WERI-Rb-1 (cell line): ENCODE measurements around the gene YTHDF2.

Source experiments
- DNase-seq: peaks from one replicate; pipeline ENCODE4 v3.0.0-alpha.2; 2020
- H3K27ac ChIP-seq: fragments of 250-450 bp; sonication (Bioruptor Pico); 2 replicates; pipeline ENCODE4 v1.5.1; 2020; ENCODE audit warnings: mild to moderate bottlenecking, moderate library complexity
- H3K27me3 ChIP-seq: fragments of 250-450 bp; sonication (Bioruptor Pico); 2 replicates; pipeline ENCODE4 v1.5.1; 2021; ENCODE audit warnings: mild to moderate bottlenecking, low read depth, moderate library complexity; ENCODE audit not compliant: insufficient read depth, severe bottlenecking
- H3K36me3 ChIP-seq: fragments of 250-450 bp; sonication (Bioruptor Pico); 2 replicates; pipeline ENCODE4 v1.5.1; 2020; ENCODE audit warnings: mild to moderate bottlenecking, moderate library complexity
- H3K4me3 ChIP-seq: 2 replicates; pipeline ENCODE4 v1.5.1; 2011; ENCODE audit warnings: low read depth, mild to moderate bottlenecking, control low read depth, low read length
- H3K9me3 ChIP-seq: fragments of 250-450 bp; sonication (Bioruptor Pico); 2 replicates; pipeline ENCODE4 v1.5.1; 2021; ENCODE audit warnings: mild to moderate bottlenecking, moderate library complexity; ENCODE audit not compliant: severe bottlenecking
- TF ChIP-seq, protein P1 (sequence below): IDR thresholded peaks from 2 replicates; pipeline ENCODE4 v1.5.1; 2011; ENCODE audit warnings: low read depth, mild to moderate bottlenecking, control low read depth, inconsistent platforms, low read length

Gene YTHDF2

DNA sequence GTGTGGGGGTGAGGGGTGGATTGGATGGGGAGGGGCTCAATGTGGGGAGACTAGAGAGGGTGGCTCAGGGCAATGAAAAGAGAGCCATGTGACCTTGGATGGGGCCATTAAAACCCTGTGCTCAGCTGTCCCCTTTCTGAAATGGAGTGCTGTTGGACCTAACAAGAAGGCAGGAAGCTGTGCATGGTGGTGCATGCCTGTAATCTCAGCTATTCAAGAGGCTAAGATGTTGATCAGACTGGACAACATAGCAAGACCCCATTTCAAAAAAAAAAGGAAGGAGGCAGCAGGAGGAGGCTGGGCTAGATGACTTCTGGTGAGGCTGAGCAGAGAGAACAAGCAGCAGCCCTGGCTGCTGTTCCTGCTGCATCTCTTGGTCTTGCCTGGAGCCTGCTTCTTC, 82.3 kb downstream of the YTHDF2 start:
- H3K36me3 ChIP-seq = no peaks in the 10 kb centered on the region
- H3K9me3 ChIP-seq = no peaks in the 10 kb centered on the region
- no peaks in the 10 kb centered on the region for H3K27me3 ChIP-seq
- H3K27ac ChIP-seq = no peak overlapping the region
- no peak for DNase-seq
- TF ChIP-seq, protein P1, sequence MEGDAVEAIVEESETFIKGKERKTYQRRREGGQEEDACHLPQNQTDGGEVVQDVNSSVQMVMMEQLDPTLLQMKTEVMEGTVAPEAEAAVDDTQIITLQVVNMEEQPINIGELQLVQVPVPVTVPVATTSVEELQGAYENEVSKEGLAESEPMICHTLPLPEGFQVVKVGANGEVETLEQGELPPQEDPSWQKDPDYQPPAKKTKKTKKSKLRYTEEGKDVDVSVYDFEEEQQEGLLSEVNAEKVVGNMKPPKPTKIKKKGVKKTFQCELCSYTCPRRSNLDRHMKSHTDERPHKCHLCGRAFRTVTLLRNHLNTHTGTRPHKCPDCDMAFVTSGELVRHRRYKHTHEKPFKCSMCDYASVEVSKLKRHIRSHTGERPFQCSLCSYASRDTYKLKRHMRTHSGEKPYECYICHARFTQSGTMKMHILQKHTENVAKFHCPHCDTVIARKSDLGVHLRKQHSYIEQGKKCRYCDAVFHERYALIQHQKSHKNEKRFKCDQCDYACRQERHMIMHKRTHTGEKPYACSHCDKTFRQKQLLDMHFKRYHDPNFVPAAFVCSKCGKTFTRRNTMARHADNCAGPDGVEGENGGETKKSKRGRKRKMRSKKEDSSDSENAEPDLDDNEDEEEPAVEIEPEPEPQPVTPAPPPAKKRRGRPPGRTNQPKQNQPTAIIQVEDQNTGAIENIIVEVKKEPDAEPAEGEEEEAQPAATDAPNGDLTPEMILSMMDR = no peak
- no peak overlapping the region for H3K4me3 ChIP-seq
